ENCODE measurements around the gene PITX3. TPM values are rescaled to one million over a fixed set of nuclear protein-coding genes. Genes with fewer than 3 reads are reported as not detected.

The PITX3 gene
- total RNA-seq, 1 experiment from 2014 or later, result 1.9 TPM

GRCh38 chr10:102233997-102234396 lies 7.3 kb downstream of the PITX3 start:
- H4K20me1 ChIP-seq (ENCODE audit: insufficient read depth), result no peaks in the 10 kb centered on the region
- intact Hi-C loops (cut with micrococcal nuclease), result loop anchor here (5.0 kb wide), 1 partner anchor 228 kb away; no protein-coding TSS in a partner anchor
- RAD21 ChIA-PET (ENCODE audit: low non-redundant PET in 1 of 2, low total read pairs in 2 of 2, uncharacterized antibody in 2 of 2, unreplicated experiment in 2 of 2), result no interaction called here
- no peak overlapping the region for H2AFZ ChIP-seq (ENCODE audit: low read depth, low read length, poor library complexity, severe bottlenecking)
- H3K27ac ChIP-seq (ENCODE audit: low read depth, low read length), result no peak overlapping the region
- H3K27me3 ChIP-seq (ENCODE audit: insufficient read depth, low read length), result no peaks in the 10 kb centered on the region
- H3K36me3 ChIP-seq (ENCODE audit: control insufficient read depth in 1 of 2, insufficient read depth in 2 of 2, low read length in 2 of 2), result no peaks in the 10 kb centered on the region
- no peak overlapping the region for H3K4me3 ChIP-seq (replicated peaks in 1 of 2; ENCODE audit: low read depth in 1 of 2, low read length in 2 of 2)
- POLR2A ChIA-PET, result interaction anchor here (1.8 kb wide), 1 partner anchor 11 kb away, joined by 4 read pairs; the partner anchor contains the start of gene GBF1
- no peak overlapping the region for H3K9ac ChIP-seq (ENCODE audit: low read length)
- H3K4me2 ChIP-seq (ENCODE audit: low read length), result no peak overlapping the region
- CTCF ChIA-PET, result interaction anchor here (12.6 kb wide), 1 partner anchor 119 kb away, joined by 625 read pairs; no protein-coding TSS in a partner anchor
- H3K9me2 ChIP-seq (ENCODE audit: insufficient read depth), result no peaks in the 10 kb centered on the region
- DNase-seq (ENCODE audit: low read depth, low spot score), result no peak
- no peaks in the 10 kb centered on the region for H3K9me3 ChIP-seq (ENCODE audit: control insufficient read depth in 1 of 2, insufficient read depth in 1 of 2, low read depth in 1 of 2, low read length in 2 of 2)
- no TSS peak for BruUV-seq (replicated peaks)
- no peaks in the 10 kb centered on the region; the same call in 1 of the 2 replicates for H3K79me2 ChIP-seq (ENCODE audit: insufficient read depth, low read length)
- TF ChIP-seq SIN3A (IDR thresholded peaks at IDR 0.05; ENCODE audit: low read depth) (no peak), FOSL1 (IDR thresholded peaks at IDR 0.05; ENCODE audit: low read depth) (no peak), POLR2AphosphoS5 (IDR thresholded peaks at IDR 0.05; ENCODE audit: low read depth, low read length) (no peak), SRF (IDR thresholded peaks at IDR 0.05; ENCODE audit: low read depth) (no peak), ZFX (IDR thresholded peaks at IDR 0.05) (no peak)
- ATAC-seq, result no peak
- peaks cover 9 to 36% of the 10 kb centered on the region in 2 experiments for H3K4me1 ChIP-seq (ENCODE audit: control insufficient read depth in 1 of 2, insufficient read depth in 2 of 2, low read length in 2 of 2)

DNA sequence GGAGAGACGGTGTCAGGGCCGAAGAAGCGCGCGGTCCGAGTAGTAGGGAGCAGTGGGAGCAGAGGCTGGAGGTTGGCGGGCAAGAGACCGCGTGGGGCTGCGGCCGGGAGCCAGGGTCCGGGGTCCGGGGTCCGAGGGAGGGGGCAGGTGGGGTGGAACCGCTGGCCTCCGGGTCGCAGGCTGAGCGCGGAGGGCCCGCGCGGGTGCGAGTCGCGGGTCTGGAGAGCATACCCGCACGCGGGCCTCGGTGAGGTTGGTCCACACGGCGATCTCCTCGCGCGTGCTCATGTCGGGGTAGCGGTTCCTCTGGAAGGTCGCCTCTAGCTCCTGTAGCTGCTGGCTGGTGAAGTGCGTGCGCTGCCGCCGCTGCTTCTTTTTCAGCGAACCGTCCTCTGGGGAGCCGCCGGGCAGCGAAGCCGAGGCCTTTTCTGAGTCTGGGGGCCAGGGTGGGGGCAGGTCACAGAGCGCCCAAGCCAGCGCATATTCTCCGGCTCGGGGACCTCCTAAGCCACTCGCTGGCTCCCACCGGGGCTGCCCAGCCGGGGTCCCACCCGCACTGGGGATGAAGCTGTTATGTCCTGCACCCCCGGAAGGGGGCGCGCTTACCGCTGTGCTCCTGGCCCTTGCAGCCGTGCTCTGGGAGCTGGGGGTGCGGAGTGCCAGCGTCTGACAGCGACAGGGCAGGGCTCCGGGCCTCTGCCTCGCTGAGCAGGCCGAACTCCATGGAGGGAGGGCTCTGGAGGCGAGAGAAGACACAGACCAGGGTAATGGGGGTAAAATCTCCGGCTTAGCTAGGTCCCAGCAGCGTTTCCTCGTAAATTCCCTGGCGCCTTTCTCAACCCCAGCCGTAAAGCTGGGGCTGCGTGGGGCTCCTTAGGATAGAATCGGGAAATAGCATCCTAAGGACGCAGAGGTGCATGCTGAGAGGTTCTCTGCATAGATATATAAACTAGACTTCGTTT lies 9.7 kb downstream of the PITX3 start:
- POLR2A ChIA-PET, result interaction anchor here (0.6 to 3.5 kb wide), 12 partner anchors 12 to 352 kb away, joined by 3 to 28 read pairs (median 8); partner anchors contain the start of genes ACTR1A, GBF1, NFKB2 and SUFU
- no TSS peak for BruUV-seq (replicated peaks)
- H2AFZ ChIP-seq (ENCODE audit: low read depth, low read length, poor library complexity, severe bottlenecking), result no peak overlapping the region
- peak overlapping the region; percentile 75 for H3K27ac ChIP-seq (ENCODE audit: low read depth, low read length)
- peak overlapping the region; percentile 71 for H3K9ac ChIP-seq (ENCODE audit: low read length)
- no peaks in the 10 kb centered on the region; the same call in 1 of the 2 replicates for H3K79me2 ChIP-seq (ENCODE audit: insufficient read depth, low read length)
- peak; percentile 69 for ATAC-seq
- peak; percentile 40 for DNase-seq (ENCODE audit: low read depth, low spot score)
- H3K36me3 ChIP-seq (ENCODE audit: control insufficient read depth in 1 of 2, insufficient read depth in 2 of 2, low read length in 2 of 2), result no peaks in the 10 kb centered on the region
- no peaks in the 10 kb centered on the region for H3K27me3 ChIP-seq (ENCODE audit: insufficient read depth, low read length)
- H4K20me1 ChIP-seq (ENCODE audit: insufficient read depth), result no peaks in the 10 kb centered on the region
- H3K4me3 ChIP-seq (replicated peaks in 1 of 2; ENCODE audit: low read depth in 1 of 2, low read length in 2 of 2), result peak overlapping the region; percentile 63 to 82
- CTCF ChIA-PET, result interaction anchor here (0.6 to 12.6 kb wide), 45 partner anchors 9 to 373 kb away, joined by 3 to 625 read pairs (median 8); partner anchors contain the start of genes ACTR1A, C10orf95, CUEDC2 and FBXL15
- intact Hi-C loops (cut with micrococcal nuclease), result loop anchor here (2.0 to 5.0 kb wide), 2 partner anchors 163 to 231 kb away; partner anchors contain the start of gene NFKB2
- H3K9me3 ChIP-seq (ENCODE audit: control insufficient read depth in 1 of 2, insufficient read depth in 1 of 2, low read depth in 1 of 2, low read length in 2 of 2), result no peaks in the 10 kb centered on the region
- RAD21 ChIA-PET (ENCODE audit: low non-redundant PET in 1 of 2, low total read pairs in 2 of 2, uncharacterized antibody in 2 of 2, unreplicated experiment in 2 of 2), result interaction anchor here (0.8 to 3.5 kb wide), 15 partner anchors 9 to 352 kb away, joined by 3 to 57 read pairs (median 9); partner anchors contain the start of genes GBF1 (in 1 of the 2), NFKB2 (in 1 of the 2) and PITX3 (in 1 of the 2)
- peaks cover 9 to 39% of the 10 kb centered on the region in 2 experiments for H3K4me1 ChIP-seq (ENCODE audit: control insufficient read depth in 1 of 2, insufficient read depth in 2 of 2, low read length in 2 of 2)
- peak overlapping the region; percentile 97 for H3K4me2 ChIP-seq (ENCODE audit: low read length)
- no peaks in the 10 kb centered on the region for H3K9me2 ChIP-seq (ENCODE audit: insufficient read depth)
- TF ChIP-seq ATF3 (IDR thresholded peaks at IDR 0.05) (no peak), POLR2AphosphoS5 (IDR thresholded peaks at IDR 0.05; ENCODE audit: low read depth, low read length) (peak; percentile 27; the same call in 1 of the 2 replicates), CEBPB (IDR thresholded peaks at IDR 0.05; ENCODE audit: low read depth) (no peak), YY1 (IDR thresholded peaks at IDR 0.05; ENCODE audit: extremely low read depth, insufficient replicate concordance, low read depth, low read length) (peak; percentile 64), ZBTB33 (IDR thresholded peaks at IDR 0.05; ENCODE audit: extremely low read depth, insufficient replicate concordance, low read length) (no peak), ELF1 (IDR thresholded peaks at IDR 0.05; ENCODE audit: borderline replicate concordance, low read depth) (no peak)
- TF ChIP-seq, protein P1, sequence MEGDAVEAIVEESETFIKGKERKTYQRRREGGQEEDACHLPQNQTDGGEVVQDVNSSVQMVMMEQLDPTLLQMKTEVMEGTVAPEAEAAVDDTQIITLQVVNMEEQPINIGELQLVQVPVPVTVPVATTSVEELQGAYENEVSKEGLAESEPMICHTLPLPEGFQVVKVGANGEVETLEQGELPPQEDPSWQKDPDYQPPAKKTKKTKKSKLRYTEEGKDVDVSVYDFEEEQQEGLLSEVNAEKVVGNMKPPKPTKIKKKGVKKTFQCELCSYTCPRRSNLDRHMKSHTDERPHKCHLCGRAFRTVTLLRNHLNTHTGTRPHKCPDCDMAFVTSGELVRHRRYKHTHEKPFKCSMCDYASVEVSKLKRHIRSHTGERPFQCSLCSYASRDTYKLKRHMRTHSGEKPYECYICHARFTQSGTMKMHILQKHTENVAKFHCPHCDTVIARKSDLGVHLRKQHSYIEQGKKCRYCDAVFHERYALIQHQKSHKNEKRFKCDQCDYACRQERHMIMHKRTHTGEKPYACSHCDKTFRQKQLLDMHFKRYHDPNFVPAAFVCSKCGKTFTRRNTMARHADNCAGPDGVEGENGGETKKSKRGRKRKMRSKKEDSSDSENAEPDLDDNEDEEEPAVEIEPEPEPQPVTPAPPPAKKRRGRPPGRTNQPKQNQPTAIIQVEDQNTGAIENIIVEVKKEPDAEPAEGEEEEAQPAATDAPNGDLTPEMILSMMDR (IDR thresholded peaks at IDR 0.05 in 2 of 3, conservative IDR thresholded peaks at IDR 0.05 in 1 of 3; ENCODE audit: borderline replicate concordance in 1 of 3, insufficient read depth in 1 of 3, low read depth in 2 of 3, low read length in 2 of 3), result peak in 2 of 3 experiments; percentile 99; a peak in 4 of 6 replicates
- TF ChIP-seq, protein P2, sequence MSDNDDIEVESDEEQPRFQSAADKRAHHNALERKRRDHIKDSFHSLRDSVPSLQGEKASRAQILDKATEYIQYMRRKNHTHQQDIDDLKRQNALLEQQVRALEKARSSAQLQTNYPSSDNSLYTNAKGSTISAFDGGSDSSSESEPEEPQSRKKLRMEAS (IDR thresholded peaks at IDR 0.05), result no peak

Data from HCT116 (cell line).